Gastrocnemius medialis (tissue), 4 donors: Measurements from ENCODE around the gene RIMBP2. TPM values are rescaled to one million over a fixed set of nuclear protein-coding genes. Genes with fewer than 3 reads are reported as not detected.

Source experiments
- ATAC-seq, 2 donors: fragments of 150-250 bp; one replicate each; pipeline ENCODE4 v1.9.1; 2016
- DNase-seq, 2 donors: peaks; one replicate each; pipeline ENCODE4 v3.0.0-alpha.2; 2019
- H3K27ac ChIP-seq, 4 donors: fragments of 200-600 bp; sonication (generic); 1 replicate in 1 of 4; 2 replicates in 3 of 4; pipeline ENCODE4 v1.5.1; 2016 to 2018; ENCODE audit warnings: mild to moderate bottlenecking in 2 of 4, moderate library complexity in 1 of 4
- H3K27me3 ChIP-seq, 3 donors: fragments of 200-600 bp; sonication (generic) in 2 of 3; 1 replicate in 1 of 3; 2 replicates in 2 of 3; pipeline versions ENCODE4 v1.5.1 to v1.6.0; 2016 to 2019; ENCODE audit warnings: mild to moderate bottlenecking in 1 of 3, moderate library complexity in 1 of 3
- H3K36me3 ChIP-seq, 2 donors: fragments of 200-600 bp; sonication (generic) in 1 of 2; one replicate each; pipeline ENCODE4 v1.5.1; 2017 to 2018
- H3K4me1 ChIP-seq, 2 donors: fragments of 200-600 bp; sonication (generic) in 1 of 2; one replicate each; pipeline ENCODE4 v1.5.1; 2016 to 2017; ENCODE audit warnings: mild to moderate bottlenecking in 2 of 2
- H3K4me3 ChIP-seq, 4 donors: fragments of 200-600 bp; sonication (generic) in 3 of 4; 1 replicate in 1 of 4; 2 replicates in 3 of 4; pipeline ENCODE4 v1.5.1; 2016 to 2019; ENCODE audit warnings: mild to moderate bottlenecking in 2 of 4
- H3K9me3 ChIP-seq, 3 donors: fragments of 200-600 bp; sonication (generic) in 2 of 3; 1 replicate in 1 of 3; 2 replicates in 2 of 3; pipeline ENCODE4 v1.5.1; 2016 to 2019
- POLR2A ChIP-seq, 2 donors: fragments of 450-650 bp; IDR thresholded peaks; one replicate each; pipeline ENCODE4 v1.6.1; 2017; ENCODE audit warnings: antibody characterized with exemption in 2 of 2, mild to moderate bottlenecking in 2 of 2, moderate library complexity in 2 of 2
- in situ Hi-C, 4 donors: fragments of 200-750 bp; cut with MboI; loops; one replicate each; pipeline versions ENCODE4 v1.15.0 to v1.8.0; 2017; ENCODE audit warnings: low sequenced_read_pairs in 4 of 4
- intact Hi-C: fragments of 100-400 bp; cut with DNase I; formaldehyde crosslinking; loops from one replicate; pipeline ENCODE4 v1.15.1; 2023; ENCODE audit warnings: low total_unique reads
- total RNA-seq, 4 donors: library from RNA; depleted of rRNA; stranded (reverse); fragments of >200 nt; gene quantifications; one replicate each; pipeline versions ENCODE4 v1.1.0 to v1.2.3, GENCODE V29; 2016
- TF ChIP-seq, protein P1 (sequence below), 5 experiments: fragments of 450-650 bp in 3 of 5; fragments of 200-600 bp in 2 of 5; sonication (generic) in 2 of 5; IDR thresholded peaks in 4 of 5; conservative IDR thresholded peaks in 1 of 5; 1 replicate in 4 of 5; 2 replicates in 1 of 5; pipeline ENCODE4 v1.5.1; 2016 to 2019; ENCODE audit warnings: antibody characterized with exemption in 5 of 5, mild to moderate bottlenecking in 3 of 5, moderate library complexity in 3 of 5

Gene RIMBP2
- total RNA-seq, 4 donors from 2014 or later: 0.76 to 2.2 (median 1.2) TPM; not detected in 1

DNA sequence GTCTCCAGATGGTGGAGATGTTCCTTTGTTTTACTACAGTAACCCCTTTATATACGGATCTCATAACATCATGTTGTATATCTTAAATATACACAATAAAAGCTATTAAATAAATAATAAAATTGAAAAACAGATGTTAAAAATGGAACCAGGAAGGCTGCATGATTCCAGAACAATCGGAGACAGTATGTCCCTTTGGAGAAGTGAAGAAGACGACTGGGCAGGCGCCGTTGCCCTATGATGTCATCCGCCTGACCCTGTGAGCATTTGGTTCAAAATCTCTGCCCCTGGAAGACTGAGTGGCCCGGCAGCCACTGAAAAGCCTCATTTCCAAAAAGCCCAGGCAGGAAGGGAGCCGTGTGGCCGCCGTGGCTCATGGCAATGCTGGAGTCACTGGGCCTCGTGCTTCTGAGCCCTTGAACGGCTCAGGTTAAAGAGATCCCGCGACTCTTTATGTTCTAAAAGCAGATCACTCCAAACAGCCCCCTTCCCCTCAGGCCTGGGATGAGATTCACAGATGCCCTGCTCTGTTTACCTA lies 30.8 kb downstream of the RIMBP2 start:
- no peaks in the 10 kb centered on the region for H3K36me3 ChIP-seq
- TF ChIP-seq, protein P1, sequence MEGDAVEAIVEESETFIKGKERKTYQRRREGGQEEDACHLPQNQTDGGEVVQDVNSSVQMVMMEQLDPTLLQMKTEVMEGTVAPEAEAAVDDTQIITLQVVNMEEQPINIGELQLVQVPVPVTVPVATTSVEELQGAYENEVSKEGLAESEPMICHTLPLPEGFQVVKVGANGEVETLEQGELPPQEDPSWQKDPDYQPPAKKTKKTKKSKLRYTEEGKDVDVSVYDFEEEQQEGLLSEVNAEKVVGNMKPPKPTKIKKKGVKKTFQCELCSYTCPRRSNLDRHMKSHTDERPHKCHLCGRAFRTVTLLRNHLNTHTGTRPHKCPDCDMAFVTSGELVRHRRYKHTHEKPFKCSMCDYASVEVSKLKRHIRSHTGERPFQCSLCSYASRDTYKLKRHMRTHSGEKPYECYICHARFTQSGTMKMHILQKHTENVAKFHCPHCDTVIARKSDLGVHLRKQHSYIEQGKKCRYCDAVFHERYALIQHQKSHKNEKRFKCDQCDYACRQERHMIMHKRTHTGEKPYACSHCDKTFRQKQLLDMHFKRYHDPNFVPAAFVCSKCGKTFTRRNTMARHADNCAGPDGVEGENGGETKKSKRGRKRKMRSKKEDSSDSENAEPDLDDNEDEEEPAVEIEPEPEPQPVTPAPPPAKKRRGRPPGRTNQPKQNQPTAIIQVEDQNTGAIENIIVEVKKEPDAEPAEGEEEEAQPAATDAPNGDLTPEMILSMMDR (IDR thresholded peaks at IDR 0.05 in 4 of 5, conservative IDR thresholded peaks at IDR 0.05 in 1 of 5): no peak
- TF ChIP-seq POLR2A (IDR thresholded peaks at IDR 0.05): no peak
- H3K27me3 ChIP-seq: peaks cover 6 to 9% (median 9%) of the 10 kb centered on the region in 3 donors
- ATAC-seq (no peak), DNase-seq (no peak)
- intact Hi-C loops (no loop called here), in situ Hi-C loops (no loop called here)
- H3K4me3 ChIP-seq: no peak overlapping the region
- no peaks in the 10 kb centered on the region for H3K4me1 ChIP-seq
- H3K27ac ChIP-seq: no peak overlapping the region
- H3K9me3 ChIP-seq: no peaks in the 10 kb centered on the region

DNA sequence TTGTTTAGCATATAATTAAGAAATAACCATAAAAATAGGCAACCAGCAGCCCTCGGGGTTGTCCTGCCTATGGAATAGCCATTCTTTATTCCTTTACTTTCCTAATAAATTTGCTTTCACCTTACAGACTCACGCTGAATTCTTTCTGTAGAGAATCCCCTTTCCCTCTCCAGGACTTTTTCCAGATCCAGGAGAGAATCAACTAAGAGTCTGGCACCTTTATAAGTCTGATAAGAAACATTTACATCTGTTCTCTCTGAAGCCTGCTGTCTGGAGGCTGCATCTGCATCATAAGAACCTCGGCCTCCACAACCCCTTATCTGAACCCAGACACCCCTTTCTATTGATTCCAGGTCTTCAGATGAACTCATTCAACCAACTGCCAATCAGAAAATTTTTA lies 32.3 kb downstream of the RIMBP2 start:
- intact Hi-C loops (no loop called here), in situ Hi-C loops (no loop called here)
- DNase-seq: no peak
- TF ChIP-seq, protein P1 (IDR thresholded peaks at IDR 0.05 in 4 of 5, conservative IDR thresholded peaks at IDR 0.05 in 1 of 5): no peak
- TF ChIP-seq POLR2A (IDR thresholded peaks at IDR 0.05): no peak
- no peaks in the 10 kb centered on the region for H3K36me3 ChIP-seq
- H3K27ac ChIP-seq: no peak overlapping the region
- no peaks in the 10 kb centered on the region for H3K4me1 ChIP-seq
- no peak for ATAC-seq
- H3K27me3 ChIP-seq: peaks cover 2 to 9% (median 9%) of the 10 kb centered on the region in 3 donors
- no peaks in the 10 kb centered on the region for H3K9me3 ChIP-seq
- H3K4me3 ChIP-seq: no peak overlapping the region

DNA sequence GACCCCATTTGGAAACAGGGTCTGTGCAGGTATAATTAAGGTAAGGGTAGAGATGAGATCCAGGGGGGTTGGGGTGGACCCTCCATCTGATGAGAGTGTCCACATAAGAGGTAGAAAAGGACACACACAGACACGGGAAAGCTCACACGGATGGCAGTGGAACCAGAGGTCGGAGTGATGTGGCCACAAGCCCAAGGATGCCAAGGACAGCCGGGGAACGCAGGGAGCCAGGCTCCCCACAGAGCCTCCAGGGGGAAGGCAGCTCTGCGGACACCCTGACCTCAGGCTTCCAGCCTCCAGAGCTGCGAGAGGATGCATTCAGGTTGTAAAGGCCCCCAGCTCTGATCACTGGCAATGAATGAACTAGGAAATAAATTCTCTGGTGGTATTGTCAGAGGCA lies 33.0 kb downstream of the RIMBP2 start:
- no peak for TF ChIP-seq POLR2A (IDR thresholded peaks at IDR 0.05)
- TF ChIP-seq, protein P1 (IDR thresholded peaks at IDR 0.05 in 4 of 5, conservative IDR thresholded peaks at IDR 0.05 in 1 of 5): no peak
- H3K36me3 ChIP-seq: no peaks in the 10 kb centered on the region
- no peaks in the 10 kb centered on the region for H3K4me1 ChIP-seq
- no peak overlapping the region for H3K27ac ChIP-seq
- no peak for DNase-seq
- ATAC-seq: no peak
- in situ Hi-C loops: no loop called here
- no peak overlapping the region for H3K4me3 ChIP-seq
- peaks cover 2 to 9% (median 9%) of the 10 kb centered on the region in 3 donors for H3K27me3 ChIP-seq
- no peaks in the 10 kb centered on the region for H3K9me3 ChIP-seq
- intact Hi-C loops: no loop called here

DNA sequence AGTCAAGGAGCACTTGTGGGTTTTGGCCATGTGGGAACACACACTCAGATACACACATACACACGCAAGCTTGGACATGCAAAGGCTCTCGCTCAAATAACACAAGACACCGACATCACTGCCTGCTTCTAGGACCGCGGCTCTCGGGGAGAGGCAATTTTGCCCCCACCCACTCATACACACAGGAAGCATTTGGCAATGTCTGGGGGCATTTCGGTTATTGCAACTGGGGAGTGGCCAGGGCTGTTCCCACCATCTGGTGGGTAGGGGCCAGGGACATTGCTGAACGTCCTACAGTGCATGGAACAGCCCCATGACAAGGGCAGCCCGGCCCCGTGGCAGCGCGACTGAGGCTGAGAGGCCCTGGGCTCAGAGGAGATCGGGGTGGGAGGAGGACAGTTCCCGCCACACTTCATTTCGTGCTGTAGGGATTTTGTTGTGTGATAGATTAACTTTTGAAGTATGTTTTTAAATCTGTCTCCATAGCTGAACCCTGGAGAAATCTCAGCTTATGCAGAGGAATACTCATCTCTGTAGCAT lies 35.6 kb downstream of the RIMBP2 start:
- no peak overlapping the region for H3K27ac ChIP-seq
- in situ Hi-C loops: no loop called here
- no peaks in the 10 kb centered on the region for H3K4me1 ChIP-seq
- intact Hi-C loops: no loop called here
- no peaks in the 10 kb centered on the region for H3K9me3 ChIP-seq
- H3K36me3 ChIP-seq: no peaks in the 10 kb centered on the region
- no peak for TF ChIP-seq POLR2A (IDR thresholded peaks at IDR 0.05)
- TF ChIP-seq, protein P1 (IDR thresholded peaks at IDR 0.05 in 4 of 5, conservative IDR thresholded peaks at IDR 0.05 in 1 of 5): no peak
- DNase-seq (no peak), ATAC-seq (no peak)
- no peak overlapping the region for H3K4me3 ChIP-seq
- H3K27me3 ChIP-seq: no peaks in the 10 kb centered on the region
